Activated naive CD8-positive, alpha-beta T cell treated with anti-CD3 and anti-CD28 coated beads for 36 hours (primary cell): ENCODE measurements around the gene RBMXL2. TPM values are rescaled to one million over a fixed set of nuclear protein-coding genes. Genes with fewer than 3 reads are reported as not detected.

Experiments used
- DNase-seq: peaks from one replicate; pipeline ENCODE4 v3.0.0; 2021
- H3K27ac Mint-ChIP-seq: one replicate; pipeline ENCODE4 v1.8.0; 2022; ENCODE audit warnings: mild to moderate bottlenecking, moderate library complexity, mixed read lengths
- H3K27me3 Mint-ChIP-seq: one replicate; pipeline ENCODE4 v1.8.0; 2022; ENCODE audit warnings: mild to moderate bottlenecking, mixed read lengths
- H3K36me3 Mint-ChIP-seq: one replicate; pipeline ENCODE4 v1.8.0; 2021; ENCODE audit warnings: mild to moderate bottlenecking, mixed read lengths
- H3K4me1 Mint-ChIP-seq: one replicate; pipeline ENCODE4 v1.8.0; 2021; ENCODE audit warnings: mixed read lengths
- H3K4me3 Mint-ChIP-seq: one replicate; pipeline ENCODE4 v1.8.0; 2022; ENCODE audit warnings: mild to moderate bottlenecking, moderate library complexity, mixed read lengths
- H3K9me3 Mint-ChIP-seq: one replicate; pipeline ENCODE4 v1.8.0; 2022; ENCODE audit warnings: mixed read lengths
- total RNA-seq, 2 experiments: library from RNA; stranded (reverse); gene quantifications; one replicate each; pipeline ENCODE4 v1.2.3, GENCODE V29; 2021

The RBMXL2 gene
- not detected for total RNA-seq

- Mint-ChIP-seq H3K27ac (no peak within 1 kb of the TSS), H3K4me1 (no peaks in the 10 kb centered on the region), H3K27me3 (peaks cover 26% of the 10 kb centered on the region), H3K4me3 (no peak within 1 kb of the TSS), H3K9me3 (no peaks in the 10 kb centered on the region), H3K36me3 (no peaks in the 10 kb centered on the region)
- DNase-seq = no peak
Measured at GRCh38 chr11:7088921-7089320, at the start of gene RBMXL2. RBMXL2 (plus strand) TSS chr11:7088998; CDS start chr11:7089121, 123 bp downstream.

GRCh38 chr11:7046474-7047175, 42.2 kb upstream of the RBMXL2 start:
- no peak overlapping the region for H3K4me3 Mint-ChIP-seq
- H3K27ac Mint-ChIP-seq = no peak overlapping the region
- no peaks in the 10 kb centered on the region for H3K36me3 Mint-ChIP-seq
- H3K4me1 Mint-ChIP-seq = no peaks in the 10 kb centered on the region
- H3K9me3 Mint-ChIP-seq = no peaks in the 10 kb centered on the region
- peaks cover 7% of the 10 kb centered on the region for H3K27me3 Mint-ChIP-seq
- DNase-seq = no peak

- Mint-ChIP-seq H3K36me3 (no peaks in the 10 kb centered on the region), H3K9me3 (no peaks in the 10 kb centered on the region), H3K4me1 (no peaks in the 10 kb centered on the region), H3K27ac (no peak overlapping the region), H3K4me3 (no peak overlapping the region), H3K27me3 (peaks cover 10% of the 10 kb centered on the region)
- DNase-seq = no peak
Measured at GRCh38 chr11:7050191-7050590, 38.6 kb upstream of the RBMXL2 start.

GRCh38 chr11:7056828-7057513, 31.8 kb upstream of the RBMXL2 start:
- H3K27me3 Mint-ChIP-seq = peaks cover 7% of the 10 kb centered on the region
- no peaks in the 10 kb centered on the region for H3K36me3 Mint-ChIP-seq
- H3K9me3 Mint-ChIP-seq = no peaks in the 10 kb centered on the region
- no peaks in the 10 kb centered on the region for H3K4me1 Mint-ChIP-seq
- DNase-seq = no peak
- no peak overlapping the region for H3K4me3 Mint-ChIP-seq
- no peak overlapping the region for H3K27ac Mint-ChIP-seq

GRCh38 chr11:7057641-7058040, 31.2 kb upstream of the RBMXL2 start:
- H3K36me3 Mint-ChIP-seq = no peaks in the 10 kb centered on the region
- no peak overlapping the region for H3K27ac Mint-ChIP-seq
- H3K27me3 Mint-ChIP-seq = peaks cover 7% of the 10 kb centered on the region
- H3K9me3 Mint-ChIP-seq = no peaks in the 10 kb centered on the region
- no peak overlapping the region for H3K4me3 Mint-ChIP-seq
- DNase-seq = no peak
- no peaks in the 10 kb centered on the region for H3K4me1 Mint-ChIP-seq

- Mint-ChIP-seq H3K36me3 (no peaks in the 10 kb centered on the region), H3K27me3 (peaks cover 3% of the 10 kb centered on the region), H3K27ac (no peak overlapping the region), H3K9me3 (no peaks in the 10 kb centered on the region), H3K4me3 (no peak overlapping the region), H3K4me1 (no peaks in the 10 kb centered on the region)
- DNase-seq = no peak
Measured at GRCh38 chr11:7060868-7061267, 27.9 kb upstream of the RBMXL2 start.

- no peaks in the 10 kb centered on the region for H3K4me1 Mint-ChIP-seq
- no peaks in the 10 kb centered on the region for H3K36me3 Mint-ChIP-seq
Measured at GRCh38 chr11:7062534-7062933, 26.3 kb upstream of the RBMXL2 start.

GRCh38 chr11:7072401-7073028, 16.3 kb upstream of the RBMXL2 start:
- H3K4me3 Mint-ChIP-seq = no peak overlapping the region
- H3K4me1 Mint-ChIP-seq = no peaks in the 10 kb centered on the region
- no peaks in the 10 kb centered on the region for H3K9me3 Mint-ChIP-seq
- H3K36me3 Mint-ChIP-seq = no peaks in the 10 kb centered on the region
- no peak overlapping the region for H3K27ac Mint-ChIP-seq
- DNase-seq = no peak
- H3K27me3 Mint-ChIP-seq = peaks cover 19% of the 10 kb centered on the region

More at GRCh38 chr11:7062534-7062933, 26.3 kb upstream of the RBMXL2 start:
- DNase-seq = no peak
- H3K4me3 Mint-ChIP-seq = no peak overlapping the region
- H3K27me3 Mint-ChIP-seq = peaks cover 16% of the 10 kb centered on the region
- H3K27ac Mint-ChIP-seq = no peak overlapping the region
- H3K9me3 Mint-ChIP-seq = peaks cover 3% of the 10 kb centered on the region

- Mint-ChIP-seq H3K4me3 (no peak overlapping the region), H3K27ac (no peak overlapping the region), H3K27me3 (peaks cover 15% of the 10 kb centered on the region), H3K9me3 (peaks cover 7% of the 10 kb centered on the region), H3K36me3 (no peaks in the 10 kb centered on the region), H3K4me1 (no peaks in the 10 kb centered on the region)
- DNase-seq = no peak
Measured at GRCh38 chr11:7077101-7077500, 11.7 kb upstream of the RBMXL2 start.

- H3K27ac Mint-ChIP-seq = no peak overlapping the region
- no peak overlapping the region for H3K4me3 Mint-ChIP-seq
- H3K36me3 Mint-ChIP-seq = no peaks in the 10 kb centered on the region
- H3K27me3 Mint-ChIP-seq = peaks cover 16% of the 10 kb centered on the region
- peaks cover 7% of the 10 kb centered on the region for H3K9me3 Mint-ChIP-seq
- DNase-seq = no peak
- no peaks in the 10 kb centered on the region for H3K4me1 Mint-ChIP-seq
Measured at GRCh38 chr11:7079545-7080135, 9.2 kb upstream of the RBMXL2 start.

GRCh38 chr11:7080900-7081299, 7.9 kb upstream of the RBMXL2 start:
- Mint-ChIP-seq H3K27ac (no peak overlapping the region), H3K36me3 (no peaks in the 10 kb centered on the region), H3K4me3 (no peak overlapping the region), H3K4me1 (no peaks in the 10 kb centered on the region), H3K9me3 (peaks cover 7% of the 10 kb centered on the region), H3K27me3 (peaks cover 18% of the 10 kb centered on the region)
- DNase-seq = no peak

- H3K4me3 Mint-ChIP-seq = no peak overlapping the region
- H3K27ac Mint-ChIP-seq = no peak overlapping the region
- H3K36me3 Mint-ChIP-seq = no peaks in the 10 kb centered on the region
- H3K27me3 Mint-ChIP-seq = peaks cover 16% of the 10 kb centered on the region
- peaks cover 7% of the 10 kb centered on the region for H3K9me3 Mint-ChIP-seq
- H3K4me1 Mint-ChIP-seq = no peaks in the 10 kb centered on the region
- DNase-seq = no peak
Measured at GRCh38 chr11:7081441-7081840, 7.4 kb upstream of the RBMXL2 start.

- Mint-ChIP-seq H3K4me3 (no peak overlapping the region), H3K36me3 (no peaks in the 10 kb centered on the region), H3K27ac (no peak overlapping the region), H3K4me1 (no peaks in the 10 kb centered on the region), H3K27me3 (peaks cover 26% of the 10 kb centered on the region), H3K9me3 (no peaks in the 10 kb centered on the region)
- DNase-seq = no peak
Measured at GRCh38 chr11:7089328-7090251, 792 bp downstream of the RBMXL2 start.

- no peak overlapping the region for H3K27ac Mint-ChIP-seq
- peaks cover 14% of the 10 kb centered on the region for H3K27me3 Mint-ChIP-seq
- H3K4me1 Mint-ChIP-seq = no peaks in the 10 kb centered on the region
- no peaks in the 10 kb centered on the region for H3K9me3 Mint-ChIP-seq
- no peak overlapping the region for H3K4me3 Mint-ChIP-seq
- no peak for DNase-seq
- no peaks in the 10 kb centered on the region for H3K36me3 Mint-ChIP-seq
Measured at GRCh38 chr11:7098235-7098832, 9.5 kb downstream of the RBMXL2 start.
